Measurements from ENCODE around the gene COPS6. TPM values are rescaled to one million over a fixed set of nuclear protein-coding genes. Genes with fewer than 3 reads are reported as not detected.

The COPS6 gene
- total and polyA plus RNA-seq, 2 experiments from 2014 or later: 69.6 to 315 TPM

GRCh38 chr7:100095704-100096103, 6.9 kb downstream of the COPS6 start:
- Histone ChIP-seq H3K4me3 (no peak overlapping the region), H3K4me1 (ENCODE audit: low read depth) (no peaks in the 10 kb centered on the region), H3K27me3 (no peaks in the 10 kb centered on the region), H3K36me3 (peaks cover 81% of the 10 kb centered on the region), H3K9me3 (ENCODE audit: low read depth) (no peaks in the 10 kb centered on the region), H3K27ac (no peak overlapping the region)
- no peak for TF ChIP-seq CTCF (IDR thresholded peaks at IDR 0.05; ENCODE audit: low read depth, low read length)
- DNase-seq (ENCODE audit: low read depth in 1 of 2, low spot score in 1 of 2): no peak

- no peak for DNase-seq (ENCODE audit: low read depth in 1 of 2, low spot score in 1 of 2)
- TF ChIP-seq CTCF (IDR thresholded peaks at IDR 0.05; ENCODE audit: low read depth, low read length): no peak
- Histone ChIP-seq H3K27ac (no peak overlapping the region), H3K9me3 (ENCODE audit: low read depth) (no peaks in the 10 kb centered on the region), H3K36me3 (peaks cover 51% of the 10 kb centered on the region), H3K4me1 (ENCODE audit: low read depth) (no peaks in the 10 kb centered on the region), H3K27me3 (no peaks in the 10 kb centered on the region), H3K4me3 (no peak overlapping the region)
Observed at GRCh38 chr7:100098913-100099312, 10.1 kb downstream of the COPS6 start.

- peak overlapping the region; percentile 86 for H3K4me3 ChIP-seq
- H3K4me1 ChIP-seq (ENCODE audit: low read depth): no peaks in the 10 kb centered on the region
- H3K27ac ChIP-seq: no peak overlapping the region
- TF ChIP-seq CTCF (IDR thresholded peaks at IDR 0.05; ENCODE audit: low read depth, low read length): no peak
- peaks cover 46% of the 10 kb centered on the region for H3K36me3 ChIP-seq
- H3K9me3 ChIP-seq (ENCODE audit: low read depth): no peaks in the 10 kb centered on the region
- no peak for DNase-seq (ENCODE audit: low read depth in 1 of 2, low spot score in 1 of 2)
- no peaks in the 10 kb centered on the region for H3K27me3 ChIP-seq
Observed at GRCh38 chr7:100099452-100099851, 10.7 kb downstream of the COPS6 start.

- peaks cover 35% of the 10 kb centered on the region for H3K36me3 ChIP-seq
- TF ChIP-seq CTCF (IDR thresholded peaks at IDR 0.05; ENCODE audit: low read depth, low read length): no peak
Observed at GRCh38 chr7:100100420-100101015, 11.7 kb downstream of the COPS6 start.

GRCh38 chr7:100101016-100101862, 12.5 kb downstream of the COPS6 start, which contains the start of the genes AP4M1 and MCM7:
AP4M1 (plus strand) TSS chr7:100101643; CDS start chr7:100101715, 72 bp downstream.
MCM7 (minus strand) TSS chr7:100101397; CDS start chr7:100101294, 103 bp downstream.
- H3K4me3 ChIP-seq: peak within 1 kb of the TSS; percentile 86
- H3K36me3 ChIP-seq: peaks cover 29% of the 10 kb centered on the region
- no peaks in the 10 kb centered on the region for H3K9me3 ChIP-seq (ENCODE audit: low read depth)
- peak; percentile 98 to 100 for DNase-seq (ENCODE audit: low read depth in 1 of 2, low spot score in 1 of 2)
- H3K27ac ChIP-seq: peak within 1 kb of the TSS; percentile 90
- no peaks in the 10 kb centered on the region for H3K27me3 ChIP-seq
- H3K4me1 ChIP-seq (ENCODE audit: low read depth): no peaks in the 10 kb centered on the region
- TF ChIP-seq CTCF (IDR thresholded peaks at IDR 0.05; ENCODE audit: low read depth, low read length): no peak

More at GRCh38 chr7:100100420-100101015, 11.7 kb downstream of the COPS6 start:
- no peaks in the 10 kb centered on the region for H3K9me3 ChIP-seq (ENCODE audit: low read depth)
- H3K4me1 ChIP-seq (ENCODE audit: low read depth): no peaks in the 10 kb centered on the region
- no peaks in the 10 kb centered on the region for H3K27me3 ChIP-seq
- H3K4me3 ChIP-seq: peak overlapping the region; percentile 86
- DNase-seq (ENCODE audit: low read depth in 1 of 2, low spot score in 1 of 2): peak; percentile 97 to 100
- H3K27ac ChIP-seq: peak overlapping the region; percentile 88

Measured in cardiac muscle cell (in vitro differentiated cells and primary cell).